Measurements from ENCODE around the gene UGT1A8. TPM values are rescaled to one million over a fixed set of nuclear protein-coding genes. Genes with fewer than 3 reads are reported as not detected.
"Not testable (repeated sequence)": the region's sequence is repeated elsewhere in the genome, so short reads cannot be mapped to it uniquely, and the experiment has no call there.

Gene UGT1A8
- total RNA-seq, 1 experiment from 2014 or later: 15.1 TPM

DNA sequence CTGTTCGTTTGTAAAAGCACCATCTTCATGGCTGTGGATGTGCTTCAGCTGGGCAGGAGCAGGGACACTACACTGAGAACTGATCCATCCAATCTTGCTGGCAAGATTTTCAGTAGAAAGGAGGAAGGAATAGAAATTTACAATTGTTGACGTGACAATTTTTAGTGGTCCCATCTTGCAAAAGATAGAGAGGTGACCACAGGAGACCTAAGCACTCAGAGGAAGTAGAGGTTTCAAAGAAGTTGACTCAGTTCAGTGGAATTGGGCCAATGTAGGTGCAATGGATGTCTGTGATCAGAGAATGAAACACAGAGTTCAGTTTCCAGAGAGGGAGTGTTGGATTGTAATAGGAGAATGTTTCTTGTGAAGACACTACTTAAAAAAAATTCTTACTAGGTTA is 96.7 kb downstream of the UGT1A8 start:
- DNase-seq (ENCODE audit: low read depth): peak; percentile 49

DNA sequence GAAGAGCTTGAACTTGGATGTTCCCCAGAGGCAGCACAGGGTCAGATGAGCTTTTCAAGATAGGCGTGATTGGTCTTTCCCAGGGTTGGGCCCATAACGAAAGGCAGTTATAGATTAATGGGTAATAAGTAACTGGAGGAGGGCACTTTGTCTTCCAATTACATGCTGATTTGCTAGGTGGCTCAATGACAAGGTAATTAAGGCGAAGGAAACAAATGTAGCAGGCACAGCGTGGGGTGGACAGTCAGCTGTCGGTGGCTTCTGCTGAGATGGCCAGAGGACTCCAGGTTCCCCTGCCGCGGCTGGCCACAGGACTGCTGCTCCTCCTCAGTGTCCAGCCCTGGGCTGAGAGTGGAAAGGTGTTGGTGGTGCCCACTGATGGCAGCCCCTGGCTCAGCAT is 101.1 kb downstream of the UGT1A8 start, which contains the start of gene UGT1A4:
Gene UGT1A4, plus strand, starts transcription at position 185 of the 400 bp plus-strand sequence. Its CDS starts 85 bp downstream, at position 270.
- DNase-seq (ENCODE audit: low read depth): no peak

DNA sequence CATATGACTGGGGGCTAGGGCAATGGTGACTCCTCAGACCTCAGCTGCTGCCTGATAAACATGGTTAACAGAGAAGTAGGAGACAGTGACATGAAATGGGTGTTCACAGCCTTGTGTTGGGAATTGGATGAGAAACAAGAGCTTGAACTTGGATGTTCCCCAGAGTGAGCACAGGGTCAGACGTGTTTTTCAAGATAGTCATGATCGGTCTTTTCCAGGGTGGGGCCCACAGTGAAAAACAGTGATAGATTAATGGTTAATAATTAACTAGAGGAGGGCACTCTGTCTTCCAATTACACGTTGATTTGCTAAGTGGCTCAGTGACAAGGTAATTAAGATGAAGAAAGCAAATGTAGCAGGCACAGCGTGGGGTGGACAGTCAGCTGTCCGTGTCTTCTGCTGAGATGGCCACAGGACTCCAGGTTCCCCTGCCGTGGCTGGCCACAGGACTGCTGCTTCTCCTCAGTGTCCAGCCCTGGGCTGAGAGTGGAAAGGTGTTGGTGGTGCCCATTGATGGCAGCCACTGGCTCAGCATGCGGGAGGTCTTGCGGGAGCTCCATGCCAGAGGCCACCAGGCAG is 111.4 kb downstream of the UGT1A8 start, which contains the start of gene UGT1A3:
Gene UGT1A3, plus strand, starts transcription at position 320 of the 579 bp plus-strand sequence. Its CDS starts 85 bp downstream, at position 405.
- no peak for DNase-seq (ENCODE audit: low read depth)

DNA sequence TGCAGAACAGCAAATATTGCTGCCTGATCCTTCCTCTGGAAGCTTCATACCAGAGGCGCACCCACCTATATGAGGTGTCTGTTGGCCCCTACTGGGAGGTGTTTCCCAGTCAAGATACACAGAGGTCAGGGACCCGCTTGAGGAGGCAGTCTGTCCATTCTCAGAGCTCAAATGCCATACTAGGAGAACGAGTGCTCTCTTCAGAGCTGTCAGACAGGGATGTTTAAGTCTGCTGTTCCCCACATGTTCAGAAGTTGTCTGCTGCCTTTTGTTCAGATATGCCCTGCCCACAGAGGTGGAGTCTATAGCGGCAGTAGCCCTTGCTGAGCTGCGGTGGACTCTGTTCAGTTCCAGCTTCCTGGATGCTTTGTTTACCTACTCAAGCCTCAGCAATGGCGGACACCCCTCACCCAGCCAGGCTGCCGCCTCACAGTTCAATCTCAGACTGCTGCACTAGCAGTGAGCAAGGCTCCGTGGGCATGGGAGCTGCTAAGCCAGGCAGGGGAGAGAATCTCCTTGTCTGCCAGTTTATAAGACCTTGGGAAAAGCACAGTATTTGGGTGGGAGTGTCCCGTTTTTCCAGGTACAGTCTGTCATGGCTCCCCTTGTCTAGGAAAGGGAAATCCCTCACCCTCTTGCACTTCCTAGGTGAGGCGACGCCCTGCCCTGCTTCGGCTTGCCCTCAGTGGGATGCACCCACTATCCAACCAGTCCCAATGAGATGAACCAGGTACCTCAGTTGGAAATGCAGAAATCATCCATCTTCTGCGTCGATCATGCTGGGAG is 119.6 kb downstream of the UGT1A8 start:
- DNase-seq (ENCODE audit: low read depth): not testable (repeated sequence)

DNA sequence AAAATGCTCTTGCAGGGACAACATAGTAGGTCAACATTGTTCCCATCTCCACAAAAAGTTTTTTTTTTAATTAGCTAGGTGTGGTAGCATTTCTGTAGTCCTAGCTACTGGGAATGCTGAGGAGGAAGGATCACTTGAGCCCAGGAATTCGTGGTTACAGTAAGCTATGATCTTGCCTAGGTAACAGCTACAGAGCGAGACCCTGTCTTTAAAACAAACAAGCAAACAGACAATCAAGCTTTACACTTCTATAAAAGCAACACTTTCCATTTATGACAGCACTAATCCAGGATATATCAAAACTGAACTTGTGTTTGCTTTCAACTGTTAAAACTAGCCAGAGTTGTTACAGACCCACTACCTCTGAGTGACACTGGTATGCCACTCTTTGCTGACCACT is 123.4 kb downstream of the UGT1A8 start:
- no peak for DNase-seq (ENCODE audit: low read depth)

DNA sequence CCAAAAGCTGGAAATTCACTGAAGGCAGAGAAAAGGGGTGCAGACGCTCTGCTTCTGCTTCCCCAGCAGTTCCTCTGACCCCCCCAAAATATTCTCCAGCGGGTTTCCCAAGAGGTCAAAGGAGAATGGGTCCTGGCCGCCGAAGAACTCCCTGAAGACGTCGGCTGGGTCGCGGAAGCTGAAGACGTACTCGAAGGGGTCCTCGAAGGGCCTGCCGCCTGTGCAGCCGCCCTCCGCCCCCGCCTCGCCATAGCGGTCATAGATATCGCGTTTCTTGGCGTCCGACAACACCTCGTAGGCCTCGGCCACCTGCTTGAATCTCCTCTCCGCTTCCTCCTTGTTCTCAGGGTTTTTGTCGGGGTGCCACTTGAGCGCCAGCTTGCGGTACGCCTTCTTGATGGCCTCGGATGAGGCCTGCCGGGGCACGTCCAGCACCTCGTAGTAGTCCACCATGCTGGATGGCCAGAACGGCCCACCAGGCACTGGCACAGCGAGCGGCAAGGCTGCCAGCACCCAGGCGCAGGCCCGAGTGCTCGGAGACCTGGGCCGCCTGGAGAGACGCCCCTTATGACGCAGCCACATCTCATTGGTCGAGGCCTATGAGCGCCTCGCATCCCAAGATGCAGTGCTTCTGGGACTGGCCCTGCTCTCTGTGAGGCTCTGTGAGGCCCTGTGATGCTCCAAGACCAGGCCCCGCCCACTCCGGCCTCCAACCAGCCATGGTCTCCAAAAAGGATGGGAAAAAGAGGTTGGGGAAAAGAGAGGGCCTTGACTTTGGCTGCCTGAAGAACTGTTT is 126.2 kb downstream of the UGT1A8 start:
- no peak for DNase-seq (ENCODE audit: low read depth)

DNA sequence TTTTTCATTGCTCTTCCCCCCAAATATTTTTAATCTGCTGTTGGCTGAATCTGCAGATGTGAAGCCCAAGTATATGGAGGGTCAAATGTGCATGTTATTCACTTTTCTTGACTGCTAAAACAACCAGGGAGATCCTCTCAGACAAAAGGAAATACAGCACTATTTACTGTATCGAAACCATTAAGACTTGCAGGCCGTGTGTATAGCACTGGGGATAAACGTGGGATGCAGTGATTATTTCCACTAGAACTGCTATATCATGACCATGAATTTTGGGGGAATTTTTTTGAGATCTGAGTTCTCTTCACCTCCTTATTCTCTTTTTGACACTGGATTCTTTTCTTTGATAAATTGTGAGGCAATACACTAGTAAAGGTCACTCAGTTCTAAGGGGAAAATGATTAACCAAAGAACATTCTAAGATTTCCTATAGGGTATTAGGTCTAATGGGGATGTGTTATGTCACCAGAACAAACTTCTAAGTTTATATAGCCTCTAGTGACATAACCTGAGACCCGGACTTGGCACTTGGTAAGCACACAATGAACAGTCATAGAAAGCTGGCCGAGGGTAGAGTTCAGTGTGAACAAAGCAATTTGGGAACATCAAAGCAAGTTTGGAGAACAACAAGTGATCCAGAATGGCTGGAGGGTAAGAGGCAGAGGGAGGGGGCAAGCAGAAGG is 127.8 kb downstream of the UGT1A8 start:
- DNase-seq (ENCODE audit: low read depth): no peak

DNA sequence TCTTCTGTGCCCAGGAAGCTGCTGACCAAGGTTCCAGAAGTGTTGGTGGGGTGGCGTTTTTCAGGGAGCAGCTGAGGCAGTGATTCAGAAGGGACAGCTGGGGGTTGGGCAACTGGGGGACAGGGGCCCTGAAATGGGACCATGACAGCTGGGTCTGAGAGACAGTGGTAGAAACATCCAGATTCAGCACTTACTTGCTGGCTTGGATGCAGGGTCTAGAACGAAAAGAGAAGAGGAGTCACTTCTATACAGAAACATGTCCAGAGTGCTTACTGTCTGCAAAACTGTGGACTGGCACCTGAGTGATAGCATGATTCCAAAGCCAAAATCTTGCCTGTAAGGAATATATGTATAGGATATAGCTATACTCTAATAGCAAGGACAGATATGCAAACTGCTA is 128.4 kb downstream of the UGT1A8 start:
- DNase-seq (ENCODE audit: low read depth): not testable (repeated sequence)

DNA sequence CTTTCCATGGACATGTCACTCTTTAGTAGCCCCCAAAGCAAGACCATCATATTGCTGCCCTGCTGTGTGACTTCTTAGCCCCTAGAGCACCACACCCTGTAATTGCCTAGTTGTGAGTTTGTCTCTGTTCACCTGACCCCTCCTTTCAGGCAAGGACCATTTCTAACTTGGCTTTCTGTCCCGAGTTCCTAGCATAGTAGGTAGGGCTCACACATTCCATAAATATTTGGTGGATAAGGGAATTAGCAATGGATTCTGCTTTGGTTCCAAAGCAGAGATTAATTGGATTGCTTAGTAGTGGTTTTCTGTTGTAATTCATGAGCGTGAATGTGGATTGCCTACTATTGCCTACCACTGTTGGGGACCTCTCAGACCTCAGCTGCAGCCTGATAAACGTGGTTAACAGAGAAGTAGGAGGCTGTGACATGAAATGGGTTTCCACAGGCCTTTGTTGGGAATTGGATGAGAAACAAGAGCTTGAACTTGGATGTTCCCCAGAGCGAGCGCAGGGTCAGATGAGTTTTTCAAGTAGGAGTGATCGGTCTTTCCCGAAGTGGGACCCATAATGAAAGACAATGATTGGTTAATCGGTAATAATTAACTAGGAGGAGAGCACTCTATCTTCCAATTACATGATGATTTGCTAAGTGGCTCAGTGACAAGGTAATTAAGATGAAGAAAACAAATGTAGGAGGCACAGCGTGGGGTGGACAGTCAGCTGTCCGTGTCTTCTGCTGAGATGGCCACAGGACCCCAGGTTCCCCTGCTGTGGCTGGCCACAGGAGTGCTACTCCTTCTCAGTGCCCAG is 129.2 kb downstream of the UGT1A8 start:
- DNase-seq (ENCODE audit: low read depth): no peak

DNA sequence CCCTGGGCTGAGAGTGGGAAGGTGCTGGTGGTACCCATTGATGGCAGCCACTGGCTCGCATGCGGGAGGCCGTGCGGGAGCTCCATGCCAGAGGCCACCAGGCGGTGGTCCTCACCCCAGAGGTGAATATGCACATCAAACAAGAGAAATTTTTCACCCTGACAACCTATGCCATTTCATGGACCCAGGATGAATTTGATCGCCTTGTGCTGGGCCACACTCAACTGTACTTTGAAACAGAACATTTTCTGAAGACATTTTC is 129.8 kb downstream of the UGT1A8 start:
- DNase-seq (ENCODE audit: low read depth): no peak

DNA sequence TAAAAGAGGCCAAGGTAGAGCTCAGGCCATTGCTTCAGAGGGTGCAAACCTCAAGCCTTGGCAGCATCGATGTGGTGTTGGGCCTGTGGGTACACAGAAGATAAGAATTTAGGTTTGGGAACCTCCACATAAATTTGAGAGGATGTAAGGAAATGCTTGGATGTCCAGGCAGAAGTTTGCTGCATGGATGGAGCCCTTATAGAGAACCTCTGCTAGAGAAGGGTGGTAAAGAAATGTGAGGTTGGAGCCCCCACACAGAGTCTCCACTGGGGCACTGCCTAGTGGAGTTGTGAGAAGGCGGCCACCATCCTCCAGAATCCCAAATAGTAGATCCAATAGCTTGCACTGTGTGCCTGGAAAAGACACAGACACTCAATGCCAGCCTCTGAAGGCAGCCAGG is 133.3 kb downstream of the UGT1A8 start:
- not testable (repeated sequence) for DNase-seq (ENCODE audit: low read depth)

DNA sequence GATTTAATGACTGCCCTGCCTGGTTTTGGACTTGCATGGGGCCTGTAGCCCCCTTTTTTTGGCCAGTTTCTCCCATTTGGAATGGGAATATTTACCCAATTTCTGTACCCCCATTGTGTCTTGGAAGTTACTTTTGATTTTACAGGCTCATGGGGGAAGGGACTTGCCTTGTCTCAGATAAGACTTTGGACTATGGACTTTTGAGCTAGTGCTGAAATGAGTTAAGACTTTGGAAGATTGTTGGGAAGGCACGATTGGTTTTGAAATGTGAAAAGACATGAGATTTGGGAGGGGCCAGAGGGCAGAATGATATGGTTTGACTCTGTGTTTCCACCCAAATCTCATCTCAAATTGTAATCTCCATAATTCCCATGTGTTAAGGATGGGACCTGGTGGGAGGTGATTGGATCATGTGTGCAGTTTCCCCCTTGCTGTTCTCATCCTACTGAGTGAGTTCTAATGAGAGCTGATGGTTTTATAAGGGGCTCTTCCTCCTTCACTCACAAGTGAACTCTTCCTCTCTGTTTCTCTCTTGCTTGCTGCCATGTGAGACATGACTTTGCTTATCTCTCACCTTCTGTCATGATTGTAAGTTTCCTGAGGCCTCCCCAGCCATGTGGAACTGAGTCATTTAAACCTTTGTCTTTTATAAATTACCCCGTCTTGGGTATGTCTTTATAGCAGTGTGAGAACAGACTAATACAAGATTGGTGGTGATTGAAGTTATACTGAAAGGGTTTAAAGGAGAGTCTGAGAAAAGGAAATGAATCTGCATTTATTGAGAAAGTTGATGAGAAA is 134.0 kb downstream of the UGT1A8 start:
- DNase-seq (ENCODE audit: low read depth): not testable (repeated sequence)

DNA sequence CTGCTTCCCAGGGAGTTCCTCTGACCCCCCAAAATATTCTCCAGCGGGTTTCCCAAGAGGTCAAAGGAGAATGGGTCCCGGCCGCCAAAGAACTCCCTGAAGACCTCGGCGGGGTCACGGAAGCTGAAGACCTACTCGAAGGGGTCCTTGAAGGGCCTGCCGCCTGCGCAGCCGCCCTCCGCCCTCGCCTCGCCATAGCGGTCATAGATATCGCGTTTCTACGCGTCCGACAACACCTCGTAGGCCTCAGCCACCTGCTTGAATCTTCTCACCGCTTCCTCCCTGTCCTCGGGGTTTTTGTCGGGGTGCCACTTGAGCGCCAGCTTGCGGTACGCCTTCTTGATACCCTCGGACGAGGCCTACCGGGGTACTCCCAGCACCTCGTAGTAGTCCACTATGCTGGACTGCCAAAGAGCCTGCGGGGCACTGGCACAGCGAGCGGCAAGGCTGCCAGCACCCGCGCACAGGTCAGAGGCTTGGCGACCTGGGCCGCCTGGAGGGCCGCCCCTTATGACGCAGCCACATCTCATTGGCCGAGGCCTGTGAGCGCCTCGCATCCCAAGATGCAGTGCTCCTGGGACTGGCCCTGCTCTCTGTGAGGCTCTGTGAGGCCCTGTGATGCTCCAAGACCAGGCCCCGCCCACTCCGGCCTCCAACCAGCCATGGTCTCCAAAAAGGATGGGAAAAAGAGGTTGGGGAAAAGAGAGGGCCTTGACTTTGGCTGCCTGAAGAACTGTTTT is 137.6 kb downstream of the UGT1A8 start:
- no peak for DNase-seq (ENCODE audit: low read depth)

DNA sequence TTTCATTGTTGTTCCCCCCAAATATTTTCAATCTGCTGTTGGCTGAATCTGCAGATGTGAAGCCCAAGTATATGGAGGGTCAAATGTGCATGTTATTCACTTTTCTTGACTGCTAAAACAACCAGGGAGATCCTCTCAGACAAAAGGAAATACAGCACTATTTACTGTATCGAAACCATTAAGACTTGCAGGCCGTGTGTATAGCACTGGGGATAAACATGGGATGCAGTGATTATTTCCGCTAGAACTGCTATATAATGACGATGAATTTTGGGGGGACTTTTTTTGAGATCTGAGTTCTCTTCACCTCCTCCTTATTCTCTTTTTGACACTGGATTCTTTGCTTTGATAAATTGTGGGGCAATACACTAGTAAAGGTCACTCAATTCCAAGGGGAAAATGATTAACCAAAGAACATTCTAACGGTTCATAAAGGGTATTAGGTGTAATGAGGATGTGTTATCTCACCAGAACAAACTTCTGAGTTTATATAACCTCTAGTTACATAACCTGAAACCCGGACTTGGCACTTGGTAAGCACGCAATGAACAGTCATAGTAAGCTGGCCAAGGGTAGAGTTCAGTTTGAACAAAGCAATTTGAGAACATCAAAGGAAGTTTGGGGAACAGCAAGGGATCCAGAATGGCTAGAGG is 139.1 kb downstream of the UGT1A8 start:
- peak; percentile 47 for DNase-seq (ENCODE audit: low read depth)

DNA sequence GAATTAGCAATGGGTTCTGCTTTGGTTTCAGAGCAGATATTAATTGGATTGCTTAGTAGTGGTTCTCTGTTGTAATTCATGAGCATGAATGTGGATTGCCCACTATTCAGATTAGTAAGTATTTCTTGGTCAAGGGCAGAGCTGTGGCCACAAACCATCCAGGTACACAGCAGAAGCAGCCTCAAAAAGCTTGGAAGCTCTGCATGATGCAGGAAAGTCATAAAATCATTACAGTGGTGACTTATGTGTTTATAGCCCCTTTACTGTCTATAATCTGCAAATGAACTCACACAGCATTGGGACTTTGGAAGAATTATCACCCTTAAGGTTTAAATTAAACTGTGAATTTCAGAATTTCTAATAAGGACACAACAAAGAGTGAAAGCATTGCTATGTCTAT is 140.7 kb downstream of the UGT1A8 start:
- DNase-seq (ENCODE audit: low read depth): no peak

DNA sequence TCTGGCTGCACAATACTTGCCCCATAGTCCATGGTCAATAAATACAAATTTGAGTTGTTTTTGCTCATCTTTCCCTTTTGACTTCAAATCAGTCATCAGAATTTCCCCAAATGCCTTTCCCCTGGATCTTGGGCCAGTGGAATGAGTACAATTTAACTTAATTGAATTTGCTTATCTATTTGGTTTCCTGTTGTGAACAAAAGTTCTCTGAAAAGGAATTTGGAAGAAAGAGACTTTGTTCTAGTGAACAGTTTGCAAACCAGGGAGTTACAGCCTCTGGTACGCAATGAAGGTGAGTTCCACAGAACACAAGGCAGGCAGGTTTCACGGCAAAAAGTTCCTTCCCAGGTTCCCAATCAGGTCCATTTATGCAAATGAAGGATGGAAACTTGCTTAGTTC is 141.4 kb downstream of the UGT1A8 start:
- no peak for DNase-seq (ENCODE audit: low read depth)

DNA sequence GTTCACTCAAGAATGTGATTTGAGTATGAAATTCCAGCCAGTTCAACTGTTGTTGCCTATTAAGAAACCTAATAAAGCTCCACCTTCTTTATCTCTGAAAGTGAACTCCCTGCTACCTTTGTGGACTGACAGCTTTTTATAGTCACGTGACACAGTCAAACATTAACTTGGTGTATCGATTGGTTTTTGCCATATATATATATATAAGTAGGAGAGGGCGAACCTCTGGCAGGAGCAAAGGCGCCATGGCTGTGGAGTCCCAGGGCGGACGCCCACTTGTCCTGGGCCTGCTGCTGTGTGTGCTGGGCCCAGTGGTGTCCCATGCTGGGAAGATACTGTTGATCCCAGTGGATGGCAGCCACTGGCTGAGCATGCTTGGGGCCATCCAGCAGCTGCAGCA is 142.6 kb downstream of the UGT1A8 start, which contains the start of gene UGT1A1:
Gene UGT1A1, plus strand, starts transcription at position 228 of the 400 bp plus-strand sequence. Its CDS starts 18 bp downstream, at position 246.
- no peak for DNase-seq (ENCODE audit: low read depth)

DNA sequence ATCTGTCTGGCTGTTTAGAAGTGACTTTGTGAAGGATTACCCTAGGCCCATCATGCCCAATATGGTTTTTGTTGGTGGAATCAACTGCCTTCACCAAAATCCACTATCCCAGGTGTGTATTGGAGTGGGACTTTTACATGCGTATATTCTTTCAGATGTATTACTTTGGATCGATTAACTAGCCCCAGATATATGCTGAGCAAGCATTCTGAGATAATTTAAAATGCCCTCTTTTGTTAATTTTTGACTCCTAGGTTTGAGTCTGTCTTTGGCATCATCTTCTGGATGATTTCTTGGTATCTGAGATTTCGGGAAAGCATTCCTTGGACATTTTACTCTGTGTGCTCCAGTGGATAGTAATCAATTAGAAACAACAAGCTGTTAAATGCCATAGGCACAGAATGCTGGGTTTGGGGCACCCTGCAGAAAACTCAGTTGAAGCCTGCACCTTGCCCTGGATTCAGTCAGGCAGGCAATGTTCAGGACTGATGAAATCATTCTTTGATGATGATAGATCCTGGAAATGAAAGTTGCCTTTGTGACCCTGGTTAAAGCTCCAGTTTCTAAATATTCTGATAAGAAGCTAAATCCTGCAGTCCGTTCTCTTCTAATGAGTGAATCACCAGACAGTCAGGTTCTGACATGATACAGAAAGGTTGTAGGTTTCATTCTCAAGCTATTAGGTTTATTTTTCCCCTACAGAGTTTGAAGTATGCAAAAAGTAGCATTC is 143.8 kb downstream of the UGT1A8 start:
- peak; percentile 57 for DNase-seq (ENCODE audit: low read depth)
